ENCODE data around the gene DLD.
A peak's percentile ranks its signal among the peaks of the same experiment; 100 is the strongest.
"Not testable (repeated sequence)": the region's sequence is repeated elsewhere in the genome, so short reads cannot be mapped to it uniquely, and the experiment has no call there.

The DLD gene

GRCh38 chr7:107874605-107875446, 16.2 kb upstream of the DLD start:
- no peak for DNase-seq (ENCODE audit: low read depth)

GRCh38 chr7:107876916-107877315, 14.1 kb upstream of the DLD start:
- no peak for DNase-seq (ENCODE audit: low read depth)

- no peak for DNase-seq (ENCODE audit: low read depth)
Observed at GRCh38 chr7:107877731-107878382, 13.1 kb upstream of the DLD start.

DNA sequence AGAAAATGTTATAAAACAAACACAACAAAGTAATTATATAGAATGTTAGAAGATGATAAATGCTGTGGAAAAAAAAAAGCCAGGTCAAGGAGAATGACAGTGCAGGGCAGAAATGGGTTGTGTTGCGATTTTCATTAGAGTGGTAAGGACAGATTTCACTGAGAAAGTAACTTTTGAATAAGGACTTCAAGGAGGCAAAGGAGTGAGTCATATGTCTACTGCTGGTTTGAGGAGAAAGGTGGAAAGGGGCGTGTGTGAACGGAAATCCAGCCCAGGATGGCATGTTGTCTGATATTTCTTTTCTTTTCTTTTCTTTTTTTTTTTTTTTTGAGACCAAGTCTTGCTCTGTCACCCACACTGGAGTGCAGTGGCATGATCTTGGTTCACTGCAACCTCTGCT, 12.3 kb upstream of the DLD start:
- DNase-seq (ENCODE audit: low read depth): no peak

DNA sequence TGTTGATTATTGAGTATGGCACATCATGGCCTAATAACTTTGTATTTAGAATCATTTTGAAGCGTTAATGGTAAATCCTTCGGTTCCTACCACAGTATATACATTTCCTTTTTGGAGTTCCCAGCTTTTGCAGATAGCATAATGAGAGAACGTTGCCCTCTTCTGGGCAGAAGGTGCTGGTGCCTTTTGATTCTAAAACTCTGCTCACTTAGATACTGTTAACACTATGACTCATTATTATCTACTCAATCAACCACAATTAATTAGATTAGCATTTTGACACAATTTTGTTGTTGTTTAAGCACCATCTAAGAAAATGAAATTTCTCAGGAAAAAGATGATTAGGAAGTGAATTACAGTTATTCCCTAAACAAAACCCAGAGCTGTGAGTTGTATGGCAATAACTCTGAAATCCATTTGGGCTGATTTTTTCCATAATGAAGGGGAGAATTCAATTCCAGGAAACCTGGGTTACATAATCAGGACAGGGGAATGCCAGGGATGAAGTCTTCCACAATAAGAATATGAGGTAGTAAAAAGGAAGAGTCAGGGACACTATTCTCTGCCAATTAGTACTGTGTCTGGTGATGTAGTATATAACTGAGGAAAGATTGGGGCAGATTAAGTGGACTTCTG, 11.5 kb upstream of the DLD start:
- peak; percentile 22 for DNase-seq (ENCODE audit: low read depth)

GRCh38 chr7:107882766-107883165, 8.2 kb upstream of the DLD start:
- no peak for DNase-seq (ENCODE audit: low read depth)

GRCh38 chr7:107884066-107884818, 6.7 kb upstream of the DLD start:
- DNase-seq (ENCODE audit: low read depth): no peak

- not testable (repeated sequence) for DNase-seq (ENCODE audit: low read depth)
Observed at GRCh38 chr7:107887827-107888226, 3.2 kb upstream of the DLD start.

DNA sequence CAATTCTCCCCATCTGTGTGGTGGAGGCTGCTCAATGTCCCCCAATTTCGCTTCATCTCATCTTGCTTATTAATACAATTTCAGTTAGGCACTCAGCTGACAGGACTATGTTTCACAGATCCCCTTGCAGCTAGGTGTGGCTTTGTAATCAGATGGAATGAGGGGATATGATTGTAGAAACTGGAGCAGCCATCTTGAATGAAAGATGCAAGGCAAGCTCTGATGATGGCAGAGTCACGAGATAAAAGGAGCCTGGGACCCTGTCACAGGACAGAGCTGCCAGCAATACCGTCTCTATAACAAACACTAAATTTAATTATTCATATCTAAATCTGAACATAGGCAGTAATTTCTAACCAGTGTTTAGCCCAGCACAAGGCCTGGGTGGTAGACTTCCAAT, 991 bp upstream of the DLD start:
- no peak for DNase-seq (ENCODE audit: low read depth)

DNA sequence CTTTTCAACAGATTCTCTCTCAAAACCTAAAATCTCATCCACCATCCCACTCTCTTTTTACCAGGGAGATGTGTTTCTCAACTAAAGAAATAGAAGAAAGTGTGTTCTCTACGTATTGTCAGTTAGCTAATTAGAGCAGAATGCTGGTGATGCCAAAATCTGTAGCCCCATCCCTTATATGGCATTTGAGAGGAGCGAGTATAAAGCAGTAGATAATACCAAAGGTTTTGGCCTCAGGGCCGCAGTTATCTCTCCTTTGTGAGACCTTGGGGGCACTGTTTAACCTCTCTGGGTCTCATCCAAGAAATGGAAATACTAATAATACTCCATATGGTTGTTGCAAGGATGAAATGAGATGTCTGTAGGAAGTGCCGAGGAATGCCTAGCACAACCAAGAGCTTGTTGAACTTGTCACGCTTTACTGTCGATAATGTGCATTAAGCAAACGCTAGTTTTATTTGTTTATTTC, 456 bp upstream of the DLD start:
- DNase-seq (ENCODE audit: low read depth): no peak

DNA sequence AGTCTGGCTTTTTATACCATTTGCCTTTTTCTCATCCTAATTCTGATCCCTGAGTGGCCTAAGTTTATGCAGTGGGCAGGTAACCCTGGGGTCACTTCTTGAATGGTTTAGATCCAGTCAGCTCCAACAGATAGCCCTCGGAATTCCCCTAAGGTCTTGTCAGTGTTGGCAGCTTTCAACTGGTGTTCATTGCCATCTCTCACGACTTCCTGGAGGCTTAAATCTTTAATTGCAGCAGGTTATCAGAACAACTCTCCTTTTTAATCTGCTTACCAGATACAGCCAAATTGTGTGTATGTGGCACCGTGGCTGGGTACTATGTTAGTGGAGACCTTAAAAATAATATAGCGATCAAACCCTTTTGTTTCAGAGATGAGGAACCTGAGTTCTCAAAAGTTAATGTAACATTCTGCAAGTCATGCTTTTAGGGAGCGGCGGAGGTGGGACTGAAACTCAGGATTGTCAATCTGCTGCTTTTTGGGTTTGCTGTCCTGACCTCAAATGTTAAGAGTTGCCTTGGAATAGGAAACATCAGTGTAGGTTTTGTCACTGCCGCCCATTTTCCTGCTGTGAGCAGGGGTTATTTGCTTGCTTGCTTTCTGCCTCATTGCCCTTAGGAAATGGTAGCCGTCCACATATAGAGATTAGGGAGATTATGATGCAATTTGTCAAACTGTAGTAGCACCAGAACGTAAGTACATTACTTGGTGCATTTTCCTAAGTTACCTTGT, 818 bp downstream of the DLD start:
- no peak for DNase-seq (ENCODE audit: low read depth)

GRCh38 chr7:107892367-107892741, 1.4 kb downstream of the DLD start:
- DNase-seq (ENCODE audit: low read depth): not testable (repeated sequence)

DNA sequence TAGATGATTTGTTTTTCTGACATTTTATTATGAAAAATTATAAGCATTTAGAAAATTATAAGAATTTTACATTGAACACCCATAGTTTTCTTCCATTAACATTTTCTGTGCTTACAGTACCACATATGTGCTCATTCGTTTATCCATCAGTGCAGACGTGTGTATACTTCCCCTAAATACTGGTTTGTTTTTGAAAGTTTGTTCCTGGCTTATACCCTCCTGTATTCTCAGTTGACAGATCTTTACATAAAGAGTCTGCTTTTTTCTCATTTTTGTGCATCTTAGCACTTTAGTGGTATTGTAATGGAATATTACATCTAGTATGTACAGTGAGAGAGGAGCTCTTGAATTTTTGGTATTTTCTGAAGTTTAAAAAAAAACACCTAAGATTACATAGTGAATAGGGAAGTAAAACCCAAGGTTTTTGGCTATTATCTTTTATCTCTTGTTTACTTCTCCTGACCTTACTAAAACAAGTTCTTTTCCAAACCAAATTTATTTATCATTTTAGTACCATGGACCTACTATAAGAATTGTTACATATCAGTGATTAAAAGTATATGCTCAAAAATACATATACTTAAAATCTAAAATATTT, 8.1 kb downstream of the DLD start:
- no peak for DNase-seq (ENCODE audit: low read depth)

- no peak for DNase-seq (ENCODE audit: low read depth)
Observed at GRCh38 chr7:107900496-107901015, 9.6 kb downstream of the DLD start.

GRCh38 chr7:107902381-107902780, 11.4 kb downstream of the DLD start:
- DNase-seq (ENCODE audit: low read depth): no peak

DNA sequence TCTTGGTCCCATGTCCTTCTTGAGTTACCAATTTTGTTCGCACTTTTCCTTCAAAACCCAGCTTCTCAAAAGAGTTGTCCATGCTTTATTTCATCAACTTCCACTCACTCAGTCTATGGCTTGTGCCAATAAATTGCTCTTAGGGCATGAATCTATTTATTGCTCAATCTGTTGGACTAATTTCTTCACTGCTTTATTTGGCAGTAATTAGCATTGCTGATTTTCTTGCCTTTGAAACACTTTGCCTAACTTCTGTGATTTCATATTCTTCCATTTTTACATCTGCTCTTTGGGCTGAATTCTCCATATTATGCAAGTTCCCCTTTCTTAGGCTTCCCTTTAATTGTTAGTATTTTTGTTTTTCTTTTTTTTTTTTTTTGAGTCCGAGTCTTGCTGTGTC, 16.8 kb downstream of the DLD start:
- DNase-seq (ENCODE audit: low read depth): no peak

GRCh38 chr7:107909445-107909844, 18.5 kb downstream of the DLD start:
- no peak for DNase-seq (ENCODE audit: low read depth)

DNA sequence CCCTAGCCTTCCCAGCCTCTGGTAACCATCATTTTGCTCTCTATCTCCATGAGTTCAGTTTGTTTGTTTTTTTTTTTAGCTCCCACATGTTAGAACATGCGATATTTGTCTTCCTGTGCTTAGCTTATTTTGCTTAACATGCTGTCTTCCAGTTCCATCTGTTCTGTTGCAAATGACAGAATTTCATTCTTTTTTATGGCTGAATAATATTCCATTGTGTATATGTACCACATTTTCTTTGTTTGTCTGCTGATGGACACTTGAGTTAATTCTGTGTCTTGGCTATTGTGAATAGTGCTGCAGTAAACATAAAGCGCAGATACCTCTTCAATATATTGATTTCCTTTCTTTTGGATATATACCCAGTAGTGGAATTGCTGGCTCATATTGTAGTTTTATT, 21.0 kb downstream of the DLD start:
- DNase-seq (ENCODE audit: low read depth): no peak

DNA sequence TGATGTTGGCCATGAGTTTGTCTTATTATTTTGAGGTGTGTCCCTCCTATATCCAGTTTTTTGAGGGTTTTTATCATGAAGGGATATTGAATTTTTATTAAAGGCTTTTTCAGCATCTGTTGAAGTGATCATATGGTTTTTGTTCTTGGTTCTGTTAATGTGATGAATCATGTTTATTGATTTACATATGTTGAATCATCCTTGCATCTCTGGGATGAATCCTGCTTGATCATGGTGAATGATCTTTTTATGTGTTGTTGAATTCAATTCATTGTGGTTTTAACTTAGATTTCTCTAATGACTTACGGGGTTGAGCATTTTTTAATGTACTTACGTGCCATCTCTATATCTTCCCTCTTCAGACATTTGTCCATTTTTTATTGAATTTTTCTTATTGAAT, 22.9 kb downstream of the DLD start:
- no peak for DNase-seq (ENCODE audit: low read depth)

GRCh38 chr7:107914831-107915230, 23.8 kb downstream of the DLD start:
- no peak for DNase-seq (ENCODE audit: low read depth)

GRCh38 chr7:107915541-107915940, 24.6 kb downstream of the DLD start:
- DNase-seq (ENCODE audit: low read depth): no peak

All from stimulated activated CD4-positive, alpha-beta T cell treated with anti-CD3 and anti-CD28 coated beads, Interleukin-2, amount 100 ng/mL, for 4 hours (primary cell).